Naive thymus-derived CD4-positive, alpha-beta T cell (primary cell): ENCODE data around the gene PRRG1. TPM values are rescaled to one million over a fixed set of nuclear protein-coding genes. Genes with fewer than 3 reads are reported as not detected.
"Not testable (repeated sequence)": the region's sequence is repeated elsewhere in the genome, so short reads cannot be mapped to it uniquely, and the experiment has no call there.

Source experiments
- ATAC-seq: fragments of 150-1000 bp; cut with Tn5 transposase; 2 replicates; pipeline ENCODE4 v1.10.0; 2021; ENCODE audit warnings: mild to moderate bottlenecking, moderate library complexity
- CTCF ChIA-PET: fragments of 350-600 bp; sonication (Branson Sonifier 250); formaldehyde crosslinking; loops from one replicate; lab custom pipeline; 2021; ENCODE audit warnings: antibody characterized with exemption; lab: Charles Lee
- POLR2A ChIA-PET: fragments of 350-600 bp; sonication (Branson Sonifier 250); formaldehyde crosslinking; loops from one replicate; lab custom pipeline; 2021; ENCODE audit warnings: antibody characterized with exemption, inconsistent platforms; lab: Charles Lee
- DNase-seq, 9 donors: peaks; one replicate each; pipeline versions ENCODE4 v3.0.0 to v3.0.0-alpha.2; 2020 to 2022; ENCODE audit warnings: mixed read lengths in 1 of 9
- H3K27ac ChIP-seq: one replicate; pipeline ENCODE4 v1.7.0; 2013; ENCODE audit warnings: mild to moderate bottlenecking, low read depth, low read length, moderate library complexity
- H3K27me3 ChIP-seq, 2 donors: one replicate each; pipeline ENCODE4 v1.7.0; 2013; ENCODE audit warnings: low read length in 2 of 2, mild to moderate bottlenecking in 2 of 2, moderate library complexity in 2 of 2; ENCODE audit not compliant: control insufficient read depth in 2 of 2, insufficient read depth in 2 of 2
- H3K36me3 ChIP-seq, 3 experiments: 1 replicate in 2 of 3; 2 replicates in 1 of 3; pipeline ENCODE4 v1.7.0; 2013; ENCODE audit warnings: low read length in 3 of 3, mild to moderate bottlenecking in 3 of 3, moderate library complexity in 1 of 3; ENCODE audit not compliant: insufficient read depth in 3 of 3, control insufficient read depth in 2 of 3
- H3K4me1 ChIP-seq, 2 donors: one replicate each; pipeline ENCODE4 v1.7.0; 2013; ENCODE audit warnings: low read length in 2 of 2, mild to moderate bottlenecking in 2 of 2, moderate library complexity in 1 of 2; ENCODE audit not compliant: control insufficient read depth in 2 of 2, insufficient read depth in 2 of 2
- H3K4me3 ChIP-seq: 2 replicates; pipeline ENCODE4 v1.7.0; 2013; ENCODE audit warnings: mild to moderate bottlenecking, low read length
- H3K9me3 ChIP-seq, 3 experiments: 1 replicate in 2 of 3; 2 replicates in 1 of 3; pipeline ENCODE4 v1.7.0; 2013; ENCODE audit warnings: low read length in 3 of 3; ENCODE audit not compliant: control insufficient read depth in 2 of 3
- H3K27ac Mint-ChIP-seq, 9 donors: one replicate each; pipeline ENCODE4 v1.8.0; 2020 to 2022; ENCODE audit warnings: mixed read lengths in 9 of 9, mild to moderate bottlenecking in 8 of 9, moderate library complexity in 5 of 9, inconsistent platforms in 2 of 9
- H3K27me3 Mint-ChIP-seq, 5 donors: one replicate each; pipeline ENCODE4 v1.8.0; 2021 to 2022; ENCODE audit warnings: mixed read lengths in 5 of 5, mild to moderate bottlenecking in 1 of 5
- H3K36me3 Mint-ChIP-seq, 5 donors: one replicate each; pipeline ENCODE4 v1.8.0; 2020 to 2022; ENCODE audit warnings: mixed read lengths in 5 of 5, mild to moderate bottlenecking in 3 of 5, inconsistent platforms in 1 of 5
- H3K4me1 Mint-ChIP-seq, 7 donors: one replicate each; pipeline ENCODE4 v1.8.0; 2020 to 2022; ENCODE audit warnings: mixed read lengths in 7 of 7, mild to moderate bottlenecking in 3 of 7, inconsistent platforms in 1 of 7
- H3K4me3 Mint-ChIP-seq, 10 donors: one replicate each; pipeline ENCODE4 v1.8.0; 2020 to 2022; ENCODE audit warnings: mild to moderate bottlenecking in 10 of 10, mixed read lengths in 10 of 10, moderate library complexity in 6 of 10, inconsistent platforms in 2 of 10
- H3K9me3 Mint-ChIP-seq, 11 donors: one replicate each; pipeline ENCODE4 v1.8.0; 2020 to 2022; ENCODE audit warnings: mixed read lengths in 11 of 11, mild to moderate bottlenecking in 4 of 11, inconsistent platforms in 1 of 11, moderate library complexity in 1 of 11
- intact Hi-C, 2 donors: fragments of 100-400 bp; cut with micrococcal nuclease; formaldehyde crosslinking; loops; one replicate each; pipeline ENCODE4 v1.15.1; 2023
- polyA plus RNA-seq, 2 donors: library from polyadenylated mRNA; unstranded; fragments of 300-500 nt; fragmentation: Illumina TruSeq; gene quantifications; one replicate each; pipeline ENCODE4 v1.2.3, GENCODE V29; 2021
- total RNA-seq, 6 experiments: library from RNA in 5 of 6; stranded (reverse) in 5 of 6; gene quantifications; 1 replicate in 5 of 6; 2 replicates in 1 of 6; pipeline ENCODE4 v1.2.3 and lab custom pipeline; 2021 to 2026

The PRRG1 gene
- total and polyA plus RNA-seq, 7 experiments from 2014 or later: 0.17 TPM; not detected in 6

GRCh38 chrX:37428962-37429361 is 79.8 kb downstream of the PRRG1 start:
- H3K4me1 Mint-ChIP-seq, H3K27ac Mint-ChIP-seq, CTCF ChIA-PET, H3K27me3 ChIP-seq, H3K4me3 Mint-ChIP-seq, H3K9me3 ChIP-seq, H3K27ac ChIP-seq, H3K36me3 ChIP-seq, H3K9me3 Mint-ChIP-seq, intact Hi-C loops, H3K4me3 ChIP-seq, POLR2A ChIA-PET, ATAC-seq, DNase-seq, H3K4me1 ChIP-seq, H3K36me3 Mint-ChIP-seq: not testable (repeated sequence)
- H3K27me3 Mint-ChIP-seq: peaks cover 0 to 12% (median 7%) of the 10 kb centered on the region in 5 donors

GRCh38 chrX:37434362-37434761 is 85.2 kb downstream of the PRRG1 start:
- POLR2A ChIA-PET: no interaction called here
- Mint-ChIP-seq H3K27me3 (peaks cover 0 to 12% (median 7%) of the 10 kb centered on the region in 5 donors), H3K27ac (no peak overlapping the region), H3K4me1 (no peaks in the 10 kb centered on the region), H3K4me3 (no peak overlapping the region), H3K36me3 (no peaks in the 10 kb centered on the region), H3K9me3 (peaks cover 0 to 6% (median 0%) of the 10 kb centered on the region in 11 donors)
- CTCF ChIA-PET: no interaction called here
- no peaks in the 10 kb centered on the region for H3K4me1 ChIP-seq
- intact Hi-C loops: no loop called here
- no peak overlapping the region for H3K27ac ChIP-seq
- no peaks in the 10 kb centered on the region for H3K27me3 ChIP-seq
- DNase-seq (no peak), ATAC-seq (no peak)
- H3K36me3 ChIP-seq: no peaks in the 10 kb centered on the region
- no peak overlapping the region for H3K4me3 ChIP-seq
- H3K9me3 ChIP-seq: no peaks in the 10 kb centered on the region

- H3K27me3 ChIP-seq: no peaks in the 10 kb centered on the region
- H3K9me3 ChIP-seq: no peaks in the 10 kb centered on the region
- H3K9me3 Mint-ChIP-seq: peaks cover 0 to 6% (median 0%) of the 10 kb centered on the region in 11 donors
- no peaks in the 10 kb centered on the region for H3K4me1 ChIP-seq
- H3K36me3 ChIP-seq: no peaks in the 10 kb centered on the region
- ChIA-PET POLR2A (no interaction called here), CTCF (no interaction called here)
- H3K4me1 Mint-ChIP-seq: no peaks in the 10 kb centered on the region
- DNase-seq (no peak), ATAC-seq (no peak)
- H3K27ac ChIP-seq: no peak overlapping the region
- H3K27ac Mint-ChIP-seq: no peak overlapping the region
- intact Hi-C loops: no loop called here
- H3K4me3 Mint-ChIP-seq: no peak overlapping the region
- H3K27me3 Mint-ChIP-seq: peaks cover 0 to 12% (median 7%) of the 10 kb centered on the region in 5 donors
- no peaks in the 10 kb centered on the region for H3K36me3 Mint-ChIP-seq
- H3K4me3 ChIP-seq: no peak overlapping the region
These were observed 88.0 kb downstream of the PRRG1 start for GRCh38 chrX:37437160-37437559.

DNA sequence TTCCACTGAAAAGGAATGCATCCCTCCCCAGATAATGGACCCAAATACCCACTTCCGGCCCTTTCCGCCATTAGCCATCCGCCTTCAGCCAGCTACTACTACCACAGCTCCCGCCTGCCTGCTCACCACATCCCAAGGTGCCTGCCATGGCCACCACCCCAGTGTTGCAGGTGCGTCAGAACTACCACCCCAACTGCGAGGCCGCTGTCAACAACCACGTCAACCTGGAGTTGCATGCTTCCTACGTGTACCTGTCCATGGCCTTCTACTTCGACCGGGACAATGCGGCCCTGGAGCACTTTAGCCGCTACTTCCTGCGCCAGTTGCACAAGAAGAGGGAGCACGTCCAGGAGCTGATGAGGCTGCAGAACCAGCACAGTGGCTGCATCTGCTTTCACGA is 92.2 kb downstream of the PRRG1 start:
- peaks cover 0 to 3% (median 0%) of the 10 kb centered on the region in 11 donors for H3K9me3 Mint-ChIP-seq

DNA sequence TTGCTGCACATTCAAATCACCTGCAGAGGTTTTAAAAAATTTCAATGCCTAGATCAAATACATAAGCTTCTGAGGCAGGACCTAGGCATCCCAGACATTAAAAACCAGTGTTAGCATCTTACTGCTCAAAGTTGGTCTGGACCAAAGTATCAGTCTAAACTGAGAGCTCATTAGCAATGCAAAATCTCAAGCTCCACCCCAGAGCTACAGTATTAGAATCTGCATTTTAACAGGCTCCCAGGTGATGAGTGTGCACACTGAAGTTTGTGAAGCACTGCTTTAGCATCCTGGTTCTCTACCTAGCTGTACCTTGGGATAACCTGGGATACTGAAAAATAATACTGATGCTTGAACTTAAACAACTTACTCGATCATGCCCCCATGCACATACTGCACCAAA is 96.0 kb downstream of the PRRG1 start:
- no peaks in the 10 kb centered on the region for H3K27me3 ChIP-seq
- intact Hi-C loops: no loop called here
- H3K36me3 ChIP-seq: no peaks in the 10 kb centered on the region
- POLR2A ChIA-PET: no interaction called here
- H3K9me3 ChIP-seq: no peaks in the 10 kb centered on the region
- Mint-ChIP-seq H3K27ac (no peak overlapping the region), H3K27me3 (no peaks in the 10 kb centered on the region), H3K9me3 (no peaks in the 10 kb centered on the region), H3K4me1 (no peaks in the 10 kb centered on the region), H3K36me3 (no peaks in the 10 kb centered on the region), H3K4me3 (no peak overlapping the region)
- H3K4me1 ChIP-seq: no peaks in the 10 kb centered on the region
- H3K4me3 ChIP-seq: no peak overlapping the region
- no peak for DNase-seq
- no peak for ATAC-seq
- H3K27ac ChIP-seq: no peak overlapping the region
- CTCF ChIA-PET: no interaction called here

More for the DNA sequence above, 92.2 kb downstream of the PRRG1 start:
- ATAC-seq (no peak), DNase-seq (no peak)
- Histone ChIP-seq H3K27ac (no peak overlapping the region), H3K9me3 (no peaks in the 10 kb centered on the region), H3K4me3 (no peak overlapping the region), H3K4me1 (no peaks in the 10 kb centered on the region), H3K27me3 (no peaks in the 10 kb centered on the region), H3K36me3 (no peaks in the 10 kb centered on the region)
- Mint-ChIP-seq H3K4me1 (no peaks in the 10 kb centered on the region), H3K27me3 (no peaks in the 10 kb centered on the region), H3K27ac (no peak overlapping the region), H3K4me3 (no peak overlapping the region), H3K36me3 (no peaks in the 10 kb centered on the region)
- ChIA-PET CTCF (no interaction called here), POLR2A (no interaction called here)
- intact Hi-C loops: no loop called here

DNA sequence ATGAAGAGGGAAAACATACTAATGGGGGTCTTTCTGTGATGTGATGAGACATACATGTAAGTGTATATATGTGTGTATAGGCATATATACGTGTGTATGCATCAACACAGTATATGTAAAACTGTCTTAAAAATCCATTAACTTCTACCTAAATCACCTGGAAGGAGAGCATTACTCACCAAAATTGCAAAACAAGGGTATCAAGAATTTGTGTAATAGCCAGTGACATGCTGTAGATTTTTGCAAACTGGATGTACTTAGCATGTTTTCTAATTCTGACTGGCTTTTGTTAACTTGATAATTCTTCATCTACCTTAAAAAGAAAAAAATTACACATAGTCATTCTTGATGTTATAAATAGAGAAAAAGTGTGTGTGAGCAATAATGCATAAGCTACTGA is 104.7 kb downstream of the PRRG1 start:
- CTCF ChIA-PET: no interaction called here
- Mint-ChIP-seq H3K27ac (no peak overlapping the region), H3K4me3 (no peak overlapping the region), H3K27me3 (peaks cover 0 to 5% (median 0%) of the 10 kb centered on the region in 5 donors), H3K4me1 (no peaks in the 10 kb centered on the region), H3K36me3 (no peaks in the 10 kb centered on the region), H3K9me3 (no peaks in the 10 kb centered on the region)
- Histone ChIP-seq H3K4me1 (no peaks in the 10 kb centered on the region), H3K27me3 (no peaks in the 10 kb centered on the region), H3K27ac (no peak overlapping the region), H3K9me3 (no peaks in the 10 kb centered on the region), H3K4me3 (no peak overlapping the region), H3K36me3 (no peaks in the 10 kb centered on the region)
- ATAC-seq (no peak), DNase-seq (no peak)
- intact Hi-C loops: no loop called here
- POLR2A ChIA-PET: no interaction called here

- Histone ChIP-seq H3K4me1 (no peaks in the 10 kb centered on the region), H3K36me3 (no peaks in the 10 kb centered on the region), H3K27ac (no peak overlapping the region), H3K27me3 (no peaks in the 10 kb centered on the region), H3K4me3 (no peak overlapping the region), H3K9me3 (no peaks in the 10 kb centered on the region)
- ATAC-seq (no peak), DNase-seq (no peak)
- Mint-ChIP-seq H3K4me3 (no peak overlapping the region), H3K9me3 (no peaks in the 10 kb centered on the region), H3K36me3 (no peaks in the 10 kb centered on the region), H3K27me3 (peaks cover 0 to 5% (median 3%) of the 10 kb centered on the region in 5 donors), H3K27ac (no peak overlapping the region), H3K4me1 (no peaks in the 10 kb centered on the region)
- ChIA-PET POLR2A (no interaction called here), CTCF (no interaction called here)
- intact Hi-C loops: no loop called here
These were observed 105.5 kb downstream of the PRRG1 start for GRCh38 chrX:37454537-37455285.
